SK-N-SH treated with all-trans-retinoic acid at 6 μM for 48 hours (cell line): ENCODE data around the gene ERCC2.

Experiments
- ARNTL ChIP-seq: fragments of 450-650 bp; formaldehyde crosslinking; IDR thresholded peaks from 2 replicates; pipeline ENCODE4 v1.5.0; 2020; ENCODE audit warnings: low read depth, mild to moderate bottlenecking, moderate library complexity, borderline replicate concordance
- ISL1 ChIP-seq: fragments of 250-450 bp; sonication (Bioruptor Pico); IDR thresholded peaks from 2 replicates; pipeline ENCODE4 v2.1.2; 2022; ENCODE audit warnings: mild to moderate bottlenecking, moderate library complexity
- RARB ChIP-seq: fragments of 250-450 bp; sonication (Bioruptor Pico); IDR thresholded peaks from 2 replicates; pipeline ENCODE4 v1.8.0; 2021; ENCODE audit warnings: mild to moderate bottlenecking, moderate library complexity
- ZC3H10 ChIP-seq: fragments of 250-450 bp; sonication (Bioruptor Pico); IDR thresholded peaks from 2 replicates; pipeline ENCODE4 v1.5.1; 2021; ENCODE audit warnings: mild to moderate bottlenecking, moderate library complexity
- ZFP3 ChIP-seq: fragments of 250-450 bp; sonication (Bioruptor Pico); IDR thresholded peaks from 2 replicates; pipeline ENCODE4 v1.5.0; 2020; ENCODE audit warnings: mild to moderate bottlenecking, moderate library complexity
- ZFP30 ChIP-seq: fragments of 450-650 bp; formaldehyde crosslinking; IDR thresholded peaks from 2 replicates; pipeline ENCODE4 v1.5.0; 2022; ENCODE audit warnings: mild to moderate bottlenecking, moderate library complexity
- ZNF565 ChIP-seq: fragments of 450-650 bp; formaldehyde crosslinking; conservative IDR thresholded peaks from 2 replicates; pipeline ENCODE4 v1.5.0; 2020; ENCODE audit warnings: low read depth, mild to moderate bottlenecking, moderate library complexity
- TF ChIP-seq, protein P1 (sequence below): fragments of 250-450 bp; sonication (Bioruptor Pico); IDR thresholded peaks from 2 replicates; pipeline ENCODE4 v1.8.0; 2020; ENCODE audit warnings: mild to moderate bottlenecking, moderate library complexity, borderline replicate concordance

DNA sequence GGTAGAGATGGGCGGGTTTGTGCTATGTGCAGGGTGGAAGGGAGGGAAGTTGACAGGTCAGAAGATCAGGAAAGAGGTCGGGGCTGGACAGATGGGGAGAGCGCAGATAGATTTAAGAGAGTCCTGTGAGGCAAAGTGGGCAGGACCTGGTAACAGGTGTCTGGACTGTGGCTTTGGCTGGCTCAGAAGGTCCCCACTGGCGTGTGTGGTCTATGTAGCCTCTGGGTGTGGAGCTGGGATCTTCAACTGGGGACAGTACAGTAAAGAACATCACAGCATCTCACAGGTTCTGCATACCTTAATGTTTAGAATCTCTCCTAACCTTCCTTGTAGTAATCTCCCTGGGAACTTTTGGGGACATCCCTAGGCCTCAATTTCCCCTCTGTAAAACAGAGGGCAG, 65.4 kb downstream of the ERCC2 start:
- TF ChIP-seq RARB (no peak), ZC3H10 (no peak), ZNF565 (no peak), ZFP30 (CRISPR knock-in tag) (no peak), ARNTL (no peak), ZFP3 (no peak), ISL1 (CRISPR knock-in tag) (no peak)
- TF ChIP-seq, protein P1, sequence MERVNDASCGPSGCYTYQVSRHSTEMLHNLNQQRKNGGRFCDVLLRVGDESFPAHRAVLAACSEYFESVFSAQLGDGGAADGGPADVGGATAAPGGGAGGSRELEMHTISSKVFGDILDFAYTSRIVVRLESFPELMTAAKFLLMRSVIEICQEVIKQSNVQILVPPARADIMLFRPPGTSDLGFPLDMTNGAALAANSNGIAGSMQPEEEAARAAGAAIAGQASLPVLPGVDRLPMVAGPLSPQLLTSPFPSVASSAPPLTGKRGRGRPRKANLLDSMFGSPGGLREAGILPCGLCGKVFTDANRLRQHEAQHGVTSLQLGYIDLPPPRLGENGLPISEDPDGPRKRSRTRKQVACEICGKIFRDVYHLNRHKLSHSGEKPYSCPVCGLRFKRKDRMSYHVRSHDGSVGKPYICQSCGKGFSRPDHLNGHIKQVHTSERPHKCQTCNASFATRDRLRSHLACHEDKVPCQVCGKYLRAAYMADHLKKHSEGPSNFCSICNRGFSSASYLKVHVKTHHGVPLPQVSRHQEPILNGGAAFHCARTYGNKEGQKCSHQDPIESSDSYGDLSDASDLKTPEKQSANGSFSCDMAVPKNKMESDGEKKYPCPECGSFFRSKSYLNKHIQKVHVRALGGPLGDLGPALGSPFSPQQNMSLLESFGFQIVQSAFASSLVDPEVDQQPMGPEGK: no peak
